ENCODE data around the gene LAX1. TPM values are rescaled to one million over a fixed set of nuclear protein-coding genes. Genes with fewer than 3 reads are reported as not detected.
A peak's percentile ranks its signal among the peaks of the same experiment; 100 is the strongest.

LAX1 gene
- total RNA-seq, 6 experiments from 2014 or later = not detected

GRCh38 chr1:203805689-203806088, 40.7 kb downstream of the LAX1 start:
- TF ChIP-seq CTCF (IDR thresholded peaks at IDR 0.05) = no peak
- Mint-ChIP-seq H3K4me1 (ENCODE audit: low read depth) (peaks cover 43% of the 10 kb centered on the region), H3K36me3 (ENCODE audit: low read depth) (peaks cover 29% of the 10 kb centered on the region), H3K4me3 (no peak overlapping the region), H3K27ac (no peak overlapping the region), H3K9me3 (no peaks in the 10 kb centered on the region), H3K27me3 (ENCODE audit: insufficient read depth) (no peaks in the 10 kb centered on the region)
- DNase-seq = no peak

GRCh38 chr1:203807196-203807595, 42.2 kb downstream of the LAX1 start:
- Mint-ChIP-seq H3K27me3 (ENCODE audit: insufficient read depth) (no peaks in the 10 kb centered on the region), H3K36me3 (ENCODE audit: low read depth) (peaks cover 34% of the 10 kb centered on the region), H3K4me3 (peak overlapping the region; percentile 21; the same call in 1 of the 2 replicates), H3K9me3 (no peaks in the 10 kb centered on the region), H3K4me1 (ENCODE audit: low read depth) (peaks cover 40% of the 10 kb centered on the region), H3K27ac (peak overlapping the region; percentile 77)
- TF ChIP-seq CTCF (IDR thresholded peaks at IDR 0.05) = no peak
- peak; percentile 86 for DNase-seq

- no peak for DNase-seq
- no peak overlapping the region for H3K27ac Mint-ChIP-seq
- peaks cover 11% of the 10 kb centered on the region; the same call in 1 of the 2 replicates for H3K4me1 Mint-ChIP-seq (ENCODE audit: low read depth)
- H3K9me3 Mint-ChIP-seq = no peaks in the 10 kb centered on the region
- no peaks in the 10 kb centered on the region for H3K27me3 Mint-ChIP-seq (ENCODE audit: insufficient read depth)
- no peak for TF ChIP-seq CTCF (IDR thresholded peaks at IDR 0.05)
- H3K36me3 Mint-ChIP-seq (ENCODE audit: low read depth) = peaks cover 39% of the 10 kb centered on the region
- H3K4me3 Mint-ChIP-seq = no peak overlapping the region
Measured at GRCh38 chr1:203813581-203814341, 48.8 kb downstream of the LAX1 start.

- Mint-ChIP-seq H3K27me3 (ENCODE audit: insufficient read depth) (0 out of 2 replicates have a peak, but pooled peaks cover 2% of the 10 kb centered on the region), H3K27ac (no peak overlapping the region), H3K4me1 (ENCODE audit: low read depth) (peaks cover 17% of the 10 kb centered on the region), H3K4me3 (no peak overlapping the region), H3K36me3 (ENCODE audit: low read depth) (peaks cover 52% of the 10 kb centered on the region), H3K9me3 (no peaks in the 10 kb centered on the region)
- TF ChIP-seq CTCF (IDR thresholded peaks at IDR 0.05) = no peak
- DNase-seq = no peak
Measured at GRCh38 chr1:203818399-203818798, 53.4 kb downstream of the LAX1 start.

GRCh38 chr1:203823306-203823705, 58.3 kb downstream of the LAX1 start:
- DNase-seq = no peak
- Mint-ChIP-seq H3K4me1 (ENCODE audit: low read depth) (peaks cover 23% of the 10 kb centered on the region), H3K4me3 (no peak overlapping the region), H3K9me3 (no peaks in the 10 kb centered on the region), H3K27me3 (ENCODE audit: insufficient read depth) (peaks cover 2% of the 10 kb centered on the region; the same call in 1 of the 2 replicates), H3K27ac (peak overlapping the region; percentile 54; the same call in 1 of the 2 replicates), H3K36me3 (ENCODE audit: low read depth) (peaks cover 41% of the 10 kb centered on the region)
- TF ChIP-seq CTCF (IDR thresholded peaks at IDR 0.05) = no peak

Other genes with a start within 250 kb of the LAX1 start
- 100 to 1,000 TPM; 199 to 243 (median 221) TPM for gene ATP2B4, start 138.4 kb upstream of the LAX1 start, total RNA-seq (2021; fragmentation: NEBNext Ultra II Directional; extraction: Animal tissue kit (Norgen Biotek cat#: 25700))
- gene ZBED6, start 30.4 kb downstream of the LAX1 start, total RNA-seq (2021; fragmentation: NEBNext Ultra II Directional; extraction: Animal tissue kit (Norgen Biotek cat#: 25700)) = 10 to 100 TPM; 25.9 to 35.2 (median 30.5) TPM
- 10 to 100 TPM; 53.7 to 66.3 (median 59.2) TPM for gene ZC3H11A, start 30.4 kb downstream of the LAX1 start, total RNA-seq (2021; fragmentation: NEBNext Ultra II Directional; extraction: Animal tissue kit (Norgen Biotek cat#: 25700))
- gene SNRPE, start 96.4 kb downstream of the LAX1 start, total RNA-seq (2021; fragmentation: NEBNext Ultra II Directional; extraction: Animal tissue kit (Norgen Biotek cat#: 25700)) = 100 to 1,000 TPM; 154 to 186 (median 163) TPM

Measured in HFFc6 (cell line).